Activated gamma-delta T cell (primary cell): ENCODE results near the gene SLC24A4.

Source experiments
- DNase-seq: peaks from one replicate; lab custom pipeline; 2025; lab: John Stamatoyannopoulos, UW

SLC24A4 gene

DNA sequence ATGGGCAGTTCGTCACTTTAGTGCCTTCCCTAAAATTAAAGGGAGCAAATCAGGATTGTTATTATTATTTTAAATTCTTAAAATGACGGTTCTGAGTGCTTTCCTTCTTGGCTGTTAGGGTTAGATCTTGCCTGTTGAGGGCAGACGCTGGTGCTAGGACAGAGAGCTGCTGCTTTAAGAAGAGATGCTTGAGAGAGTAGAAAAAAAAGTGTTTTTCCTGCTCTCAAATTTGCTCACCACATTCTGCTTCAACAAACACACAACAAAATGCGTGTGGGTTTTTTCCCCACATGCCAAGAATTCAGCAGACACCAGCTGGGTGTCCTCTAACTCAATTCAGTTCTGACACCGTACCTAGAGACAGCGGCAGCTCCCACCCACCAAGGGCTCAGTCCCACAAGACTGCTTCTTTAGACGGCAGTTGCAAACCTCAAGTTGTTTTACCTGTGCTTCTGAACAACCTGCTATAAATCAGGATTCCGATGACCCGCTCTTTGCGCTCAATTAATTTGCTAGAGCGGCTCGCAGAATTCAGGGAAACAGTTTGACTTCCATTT lies 114.8 kb downstream of the SLC24A4 start:
- no peak for DNase-seq

DNA sequence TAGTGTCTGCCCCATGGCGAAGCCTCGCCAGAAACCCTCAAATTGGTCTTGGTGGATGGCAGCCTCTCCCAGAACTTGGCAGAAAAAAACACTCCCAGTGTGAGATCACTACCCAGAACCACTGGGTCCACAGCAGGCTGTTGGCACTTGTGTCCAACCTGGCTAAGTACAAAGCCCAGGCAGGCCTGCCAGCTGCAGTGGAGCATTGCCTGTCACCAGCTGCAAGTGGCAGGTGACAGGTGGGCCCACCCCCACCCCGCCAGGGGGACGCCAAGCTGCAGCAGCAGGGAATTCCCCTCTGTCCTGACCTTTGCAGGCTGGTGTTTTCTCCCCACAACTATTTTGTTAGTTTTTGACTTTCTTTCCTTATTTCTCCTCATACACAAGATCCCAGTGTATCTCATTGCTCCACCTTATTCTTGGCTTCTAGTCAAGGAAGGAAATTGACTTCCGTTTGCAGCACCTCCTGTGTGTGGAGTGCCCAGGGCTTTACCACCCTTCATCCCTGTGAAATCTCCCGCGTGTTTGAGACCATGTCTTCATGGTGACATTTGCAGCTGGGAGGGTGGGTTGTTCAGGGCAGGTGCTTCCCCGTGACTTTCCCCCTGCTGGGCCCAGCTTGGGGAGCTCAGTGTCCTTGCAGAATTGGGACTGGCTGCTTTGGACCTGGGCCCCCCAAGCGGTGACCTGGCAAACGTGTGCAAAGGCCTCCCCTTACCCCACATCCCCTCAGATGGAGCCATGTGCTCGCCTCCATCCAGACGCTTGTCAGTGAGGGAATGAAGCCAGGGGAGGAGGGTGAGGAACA lies 116.8 kb downstream of the SLC24A4 start:
- no peak for DNase-seq

DNA sequence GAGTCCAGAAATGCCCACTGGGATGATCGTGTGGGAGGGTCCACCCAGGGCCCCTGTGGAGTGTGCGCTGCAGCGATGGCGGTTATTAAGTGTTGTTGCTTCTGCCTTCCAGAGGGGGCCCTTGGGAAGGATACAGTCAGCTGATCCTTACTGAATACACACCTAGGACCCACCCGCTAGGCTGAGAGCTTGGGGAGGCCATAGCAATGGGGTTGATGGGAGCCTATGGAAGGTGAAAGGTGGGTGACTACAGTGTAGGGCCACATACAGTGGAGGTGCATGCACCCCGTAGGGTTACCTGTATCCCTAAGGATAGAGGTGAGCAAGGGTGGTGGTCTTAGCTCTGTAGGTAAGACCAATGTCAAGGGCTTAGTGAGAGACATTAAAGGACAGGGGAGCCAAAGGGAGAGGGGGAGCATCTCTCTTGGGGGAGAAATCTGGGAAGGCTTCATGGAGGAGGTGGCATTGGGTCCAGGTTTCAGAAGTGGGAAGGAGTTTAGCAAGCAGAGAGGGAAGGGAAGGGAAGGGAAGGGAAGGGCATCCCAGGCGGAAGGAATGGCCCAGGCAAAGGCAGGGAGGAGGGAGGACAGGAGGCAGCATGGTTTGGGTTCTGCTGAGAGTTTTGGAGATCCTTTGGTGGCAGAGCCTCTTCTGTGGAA lies 117.5 kb downstream of the SLC24A4 start:
- no peak for DNase-seq

DNA sequence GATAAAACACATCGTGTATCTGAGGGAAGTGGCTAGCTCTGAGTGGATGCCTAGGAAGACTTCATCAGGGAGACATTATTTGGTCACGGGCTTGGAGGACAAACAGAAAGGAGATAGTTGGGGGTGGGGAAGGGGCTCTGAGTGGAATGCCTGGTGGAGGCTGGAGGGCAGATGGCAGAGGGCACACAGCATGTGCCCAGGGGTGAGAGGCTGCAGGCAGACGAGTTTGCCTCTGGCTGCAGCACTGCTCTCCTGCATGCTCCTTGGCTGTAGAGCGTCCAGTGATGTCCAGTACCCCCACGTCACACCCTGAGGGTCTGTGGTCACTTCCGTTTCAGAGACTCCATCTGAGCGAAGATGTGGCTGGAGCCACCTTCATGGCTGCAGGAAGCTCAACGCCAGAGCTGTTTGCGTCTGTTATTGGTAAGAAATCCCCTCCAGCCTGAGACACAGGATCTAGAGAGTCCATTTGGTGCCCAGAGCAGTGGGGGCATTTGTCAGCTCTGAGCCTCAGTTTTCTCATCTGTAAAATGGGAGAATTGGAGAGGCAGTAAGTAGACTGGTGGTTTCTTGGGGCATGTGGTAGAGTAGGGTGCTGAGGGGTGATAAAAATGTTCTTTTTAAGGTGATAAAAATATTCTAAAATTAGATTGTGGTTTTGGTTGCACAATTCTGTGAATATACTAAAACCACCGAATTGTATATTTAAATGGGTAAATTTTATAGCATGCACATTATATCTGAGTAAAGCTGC lies 119.0 kb downstream of the SLC24A4 start:
- DNase-seq, result no peak

DNA sequence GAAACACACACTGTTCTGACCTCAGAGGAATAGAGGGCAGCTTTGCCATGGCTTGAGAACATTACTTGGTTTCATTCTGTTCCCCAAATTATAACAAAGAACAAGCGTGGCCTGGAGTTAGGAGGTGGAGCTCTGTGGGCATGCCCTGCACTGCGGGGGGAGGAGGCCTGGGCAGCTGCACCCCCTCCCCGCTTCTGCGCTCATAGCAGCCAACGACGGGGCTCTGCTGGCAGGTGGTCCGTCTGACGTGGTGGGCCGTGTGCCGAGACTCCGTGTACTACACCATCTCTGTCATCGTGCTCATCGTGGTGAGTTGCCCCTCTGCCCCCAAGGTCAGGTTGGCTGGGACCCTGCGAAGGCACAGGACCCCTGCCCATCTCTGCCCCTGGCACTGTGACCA lies 120.2 kb downstream of the SLC24A4 start:
- DNase-seq, result no peak

DNA sequence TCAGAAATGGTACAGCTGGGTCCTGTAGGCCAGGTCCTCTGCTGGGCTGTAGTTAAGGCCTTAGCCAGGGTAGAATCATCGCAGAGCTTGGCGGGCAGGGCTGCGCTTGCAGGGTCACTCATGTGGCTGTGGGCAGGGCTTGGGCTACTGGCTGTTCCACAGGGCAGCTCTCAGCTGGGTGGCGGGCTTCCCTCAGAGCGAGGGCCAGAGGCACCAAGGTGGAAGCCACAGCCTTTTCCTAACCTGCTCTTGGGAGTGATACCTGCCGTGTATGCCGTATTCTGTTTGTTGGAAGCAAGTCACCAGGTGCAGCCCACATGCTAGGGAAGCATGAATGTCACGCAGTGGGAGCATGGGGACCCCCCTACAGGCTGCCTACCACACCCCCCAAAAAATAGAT lies 120.8 kb downstream of the SLC24A4 start:
- DNase-seq, result no peak

DNA sequence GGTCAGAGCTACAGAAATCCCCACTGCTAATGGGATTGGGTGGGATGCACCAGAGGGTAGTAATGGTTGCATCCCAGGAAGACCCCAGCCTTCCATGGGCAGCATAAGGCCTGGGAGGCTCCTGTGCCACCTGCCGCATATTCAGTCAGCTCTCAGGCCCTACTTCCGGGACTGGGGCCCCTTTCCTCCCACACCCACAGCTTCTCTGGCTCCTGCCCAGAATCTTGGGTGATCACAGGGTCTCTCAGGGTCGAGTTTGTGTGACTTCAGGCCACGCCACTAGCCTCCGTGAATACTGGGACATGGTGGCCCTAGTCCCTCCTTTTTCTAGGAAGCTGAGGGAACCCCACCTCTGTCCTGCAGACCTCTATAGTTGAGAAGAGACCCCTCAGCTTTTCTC lies 123.8 kb downstream of the SLC24A4 start:
- DNase-seq, result no peak

DNA sequence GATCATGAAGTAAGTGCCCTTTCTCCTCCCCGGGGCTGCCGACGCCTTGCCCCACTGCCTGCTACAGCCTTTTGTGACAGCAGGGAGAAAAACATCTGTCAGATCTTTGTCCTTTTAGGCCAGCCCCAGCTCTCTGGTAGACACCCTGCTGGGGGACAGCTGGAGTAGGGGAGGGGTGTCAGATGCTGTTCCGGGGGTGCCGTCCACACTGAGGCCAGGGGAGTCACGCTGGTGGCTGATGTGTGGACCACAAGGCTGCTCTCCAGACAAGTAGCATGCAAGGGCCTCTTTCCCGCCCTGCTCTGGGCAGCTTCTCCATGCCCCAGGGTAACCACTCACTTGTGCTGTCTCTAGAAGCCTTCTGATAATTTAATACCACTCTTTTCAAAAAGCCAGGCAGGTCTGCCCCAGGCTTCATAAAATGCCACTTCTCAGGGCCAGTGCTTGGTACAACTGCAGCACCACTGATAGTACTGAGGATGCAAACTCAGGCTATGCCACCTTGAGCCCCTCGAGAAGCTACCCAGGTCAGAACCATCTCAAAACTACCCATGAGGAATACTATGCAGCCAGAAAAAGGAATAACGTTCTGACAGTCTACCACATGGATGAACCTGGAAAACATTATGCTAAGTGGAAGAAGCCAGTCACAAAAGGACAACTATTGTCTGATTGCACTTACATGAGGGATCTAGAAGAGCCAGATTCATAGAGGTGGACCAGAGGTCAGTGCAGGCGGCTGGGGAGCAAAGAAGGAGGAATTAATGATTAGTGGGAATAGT lies 124.6 kb downstream of the SLC24A4 start:
- DNase-seq, result no peak

DNA sequence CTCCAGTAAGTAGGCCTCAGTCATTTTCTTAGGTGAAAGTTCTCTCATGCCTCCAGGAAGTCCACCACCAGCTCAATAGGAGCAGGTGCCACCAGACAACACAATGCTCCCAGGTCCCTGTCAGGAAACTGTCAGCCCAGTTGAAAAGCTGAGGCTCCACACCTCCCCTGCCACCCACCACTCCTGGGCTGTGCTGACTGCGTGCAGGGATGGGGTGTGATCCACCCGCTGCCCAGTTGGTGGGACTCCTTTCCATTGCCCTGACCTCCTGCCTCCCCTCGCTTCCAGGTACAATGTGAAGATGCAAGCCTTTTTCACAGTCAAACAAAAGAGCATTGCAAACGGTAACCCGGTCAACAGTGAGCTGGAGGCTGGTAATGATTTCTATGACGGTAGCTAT lies 125.8 kb downstream of the SLC24A4 start:
- no peak for DNase-seq

DNA sequence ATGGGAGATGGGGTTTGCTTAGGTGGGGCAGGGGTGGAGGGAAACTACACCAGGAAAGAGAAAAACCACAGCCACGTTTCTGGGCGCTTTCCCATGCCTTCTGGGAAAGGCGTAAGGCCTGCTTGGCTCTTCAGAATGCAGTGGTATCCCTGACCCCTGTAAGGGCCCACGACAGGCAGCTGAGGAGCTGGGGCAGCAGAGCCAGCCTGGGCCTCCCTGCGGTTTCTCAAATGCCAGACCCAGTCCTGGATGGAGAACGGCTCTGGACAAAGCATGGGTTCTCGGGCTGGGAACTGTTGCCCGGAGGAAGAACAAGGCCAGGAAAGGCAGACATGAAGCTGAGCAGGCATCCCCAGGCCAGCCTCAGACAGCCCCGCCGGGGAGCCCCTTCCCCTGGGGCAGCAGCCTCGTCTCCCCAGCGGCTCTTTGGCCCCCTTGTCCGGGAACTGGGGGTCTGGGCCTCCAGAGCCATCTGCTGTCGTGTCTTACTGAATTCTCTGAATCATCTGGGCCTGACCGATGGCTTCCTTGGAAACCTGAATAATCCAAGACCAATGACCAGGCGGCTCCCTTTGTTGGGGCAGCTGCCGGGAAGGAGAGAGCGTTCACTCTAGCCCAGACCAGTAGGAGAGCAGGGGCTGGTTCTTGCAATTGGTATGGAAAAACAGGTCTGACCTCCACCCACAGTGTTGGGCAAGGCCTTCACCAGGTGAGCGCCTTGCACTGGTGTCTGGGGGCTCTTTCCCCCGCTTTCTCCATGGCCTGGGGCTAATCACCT lies 126.6 kb downstream of the SLC24A4 start:
- DNase-seq, result no peak

DNA sequence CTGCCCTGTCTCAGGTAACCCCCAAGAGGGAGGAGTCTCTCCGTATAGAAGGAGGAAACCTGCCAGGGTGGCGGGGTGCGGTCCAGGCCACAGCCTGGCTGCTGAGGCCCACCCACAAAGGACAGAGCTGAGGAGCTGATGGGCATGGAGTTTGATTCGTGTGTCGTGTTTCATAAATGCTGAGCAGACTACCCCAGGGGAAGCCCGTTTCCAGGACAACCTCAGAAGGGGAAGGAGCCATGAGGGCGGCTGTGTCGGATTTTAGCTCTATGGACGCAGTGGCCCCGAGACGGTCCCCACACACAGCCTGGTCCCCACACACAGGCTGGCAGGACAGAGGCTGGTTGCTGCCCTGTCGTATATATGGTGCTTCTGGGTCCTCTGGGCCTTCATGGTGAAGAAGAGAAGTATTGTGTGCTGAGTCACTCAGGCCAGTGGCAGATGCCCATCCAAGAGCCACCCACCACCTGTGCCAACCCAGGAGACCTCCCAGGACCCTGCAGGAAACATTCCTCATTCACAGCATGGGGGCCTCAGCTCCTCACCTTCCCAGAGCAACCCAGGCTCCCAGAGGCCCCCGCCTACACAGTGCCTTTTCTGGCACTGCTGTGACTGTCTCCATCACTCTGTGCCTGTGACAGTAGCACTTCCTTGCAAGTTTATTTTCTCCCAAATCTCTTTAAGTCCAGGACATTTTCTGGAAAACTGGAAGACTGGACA lies 127.5 kb downstream of the SLC24A4 start:
- no peak for DNase-seq

DNA sequence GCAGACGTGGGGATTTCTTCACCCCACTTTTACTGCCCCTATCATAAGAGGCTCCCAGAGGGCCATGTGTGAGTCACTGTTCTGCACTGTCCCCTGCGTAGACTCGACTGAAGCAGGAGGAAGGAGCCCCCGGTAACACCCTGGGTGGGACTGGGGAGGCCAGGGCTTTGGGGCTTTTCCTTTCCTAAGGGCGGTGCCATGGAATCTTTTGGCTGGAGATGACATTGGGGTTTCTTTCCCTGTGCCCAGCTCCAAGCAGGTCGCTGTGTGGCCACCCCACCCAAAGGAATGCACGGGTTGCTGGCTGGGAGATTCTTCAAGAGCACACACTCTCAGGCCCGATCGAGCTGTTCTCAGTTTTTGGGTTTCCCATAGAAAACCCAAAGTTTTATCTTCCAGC lies 128.3 kb downstream of the SLC24A4 start:
- no peak for DNase-seq

DNA sequence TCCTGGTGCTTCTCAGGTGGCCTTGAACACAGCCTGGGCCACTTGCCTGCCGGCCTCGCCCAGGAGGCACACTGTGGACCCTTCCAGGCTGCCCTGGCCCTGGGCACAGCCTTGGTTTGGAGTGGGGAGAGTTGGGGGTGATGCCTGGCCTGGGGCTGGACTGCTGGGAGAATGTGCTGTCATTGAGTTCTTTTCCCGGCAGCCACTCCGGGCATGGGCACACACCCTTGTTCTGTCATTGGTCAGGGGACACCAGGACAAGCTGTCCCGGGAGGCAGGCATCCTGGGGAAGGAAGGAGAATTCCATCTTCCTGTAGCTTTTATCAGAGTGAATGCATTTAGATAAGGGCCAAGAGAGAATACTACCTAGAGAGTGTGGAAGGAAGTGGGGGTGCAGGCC lies 128.8 kb downstream of the SLC24A4 start:
- no peak for DNase-seq

DNA sequence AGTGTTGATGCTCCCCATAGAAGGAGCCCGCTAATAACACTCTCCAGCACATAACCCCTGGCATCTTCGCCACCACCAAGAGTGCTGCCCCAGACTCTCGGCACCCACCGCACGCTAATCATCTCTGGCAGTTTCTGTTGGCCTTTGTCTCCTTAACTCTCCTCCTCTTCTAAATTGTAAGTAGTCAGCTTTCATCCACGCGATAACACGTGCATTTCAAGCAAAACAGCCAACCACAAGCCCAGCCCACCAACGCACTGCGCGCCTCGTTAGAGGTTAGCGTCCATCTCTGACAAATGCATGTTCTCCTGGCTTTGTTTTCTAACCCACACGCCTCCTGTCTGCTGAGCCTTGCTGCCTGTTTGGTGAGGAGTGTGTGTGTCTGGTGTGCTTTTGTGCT lies 129.5 kb downstream of the SLC24A4 start:
- no peak for DNase-seq

DNA sequence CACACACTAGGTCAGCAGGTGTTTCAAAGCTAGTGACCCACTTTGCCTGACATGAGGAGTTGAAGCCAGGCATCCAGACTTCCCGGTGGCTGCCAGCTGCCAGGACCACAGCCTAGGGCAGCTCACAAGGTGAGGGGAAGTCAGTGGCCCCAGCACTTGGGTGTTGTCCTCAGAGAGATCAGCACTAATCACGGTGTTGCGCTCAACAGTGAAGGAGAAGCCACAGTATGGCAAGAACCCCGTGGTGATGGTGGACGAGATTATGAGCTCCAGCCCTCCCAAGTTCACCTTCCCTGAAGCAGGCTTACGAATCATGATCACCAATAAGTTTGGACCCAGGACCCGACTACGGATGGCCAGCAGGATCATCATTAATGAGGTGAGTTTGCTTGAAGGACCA lies 130.7 kb downstream of the SLC24A4 start:
- no peak for DNase-seq

DNA sequence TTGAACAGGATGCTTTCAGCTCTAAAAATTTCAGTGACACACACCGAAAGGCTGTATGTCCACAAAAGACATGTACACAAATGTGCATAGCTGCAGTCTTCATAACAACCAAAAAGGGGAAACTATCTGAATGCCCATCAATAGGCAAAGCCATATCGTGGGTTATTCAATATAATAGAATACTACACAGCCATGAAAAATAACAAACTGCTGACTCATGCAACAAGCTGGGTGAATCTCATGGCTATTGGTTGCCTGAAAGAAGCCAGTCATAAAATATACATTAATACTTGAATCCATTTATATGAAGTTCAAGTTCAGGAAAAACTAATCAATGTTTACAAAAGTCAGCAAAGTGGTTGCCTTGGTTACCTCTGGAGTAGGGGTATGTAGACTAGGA lies 132.3 kb downstream of the SLC24A4 start:
- no peak for DNase-seq

DNA sequence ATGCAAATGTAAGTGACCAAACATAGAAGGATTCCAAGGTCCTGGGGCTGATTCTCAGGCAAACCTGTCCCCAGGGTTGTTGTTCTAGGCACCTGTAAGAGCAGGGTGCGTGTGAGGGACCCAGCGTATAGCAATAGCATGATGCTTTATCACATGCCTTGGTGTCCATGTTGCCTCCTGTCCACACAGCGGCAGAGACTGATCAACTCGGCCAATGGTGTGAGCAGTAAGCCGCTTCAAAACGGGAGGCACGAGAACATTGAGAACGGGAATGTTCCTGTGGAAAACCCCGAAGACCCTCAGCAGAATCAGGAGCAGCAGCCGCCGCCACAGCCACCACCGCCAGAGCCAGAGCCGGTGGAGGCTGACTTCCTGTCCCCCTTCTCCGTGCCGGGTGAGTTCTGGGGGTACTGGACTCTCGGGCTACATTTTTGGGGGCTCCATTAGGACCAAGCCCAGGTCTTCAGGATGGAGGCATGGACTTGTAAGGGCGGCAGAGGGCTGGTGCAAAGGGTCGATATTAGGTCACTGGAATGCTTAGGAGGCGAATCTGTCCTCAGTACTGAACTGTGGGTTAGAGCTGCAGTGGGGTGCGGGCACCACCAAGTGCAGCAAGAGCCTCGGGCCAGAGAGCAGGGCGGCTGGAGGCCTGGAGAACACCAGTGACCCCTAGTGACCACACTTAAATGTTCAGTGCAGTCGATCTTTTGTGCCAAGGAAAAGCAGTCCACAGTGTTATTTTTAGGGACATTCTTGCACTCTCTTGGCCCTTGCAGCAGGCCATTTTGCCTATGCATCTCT lies 133.4 kb downstream of the SLC24A4 start:
- DNase-seq, result no peak

DNA sequence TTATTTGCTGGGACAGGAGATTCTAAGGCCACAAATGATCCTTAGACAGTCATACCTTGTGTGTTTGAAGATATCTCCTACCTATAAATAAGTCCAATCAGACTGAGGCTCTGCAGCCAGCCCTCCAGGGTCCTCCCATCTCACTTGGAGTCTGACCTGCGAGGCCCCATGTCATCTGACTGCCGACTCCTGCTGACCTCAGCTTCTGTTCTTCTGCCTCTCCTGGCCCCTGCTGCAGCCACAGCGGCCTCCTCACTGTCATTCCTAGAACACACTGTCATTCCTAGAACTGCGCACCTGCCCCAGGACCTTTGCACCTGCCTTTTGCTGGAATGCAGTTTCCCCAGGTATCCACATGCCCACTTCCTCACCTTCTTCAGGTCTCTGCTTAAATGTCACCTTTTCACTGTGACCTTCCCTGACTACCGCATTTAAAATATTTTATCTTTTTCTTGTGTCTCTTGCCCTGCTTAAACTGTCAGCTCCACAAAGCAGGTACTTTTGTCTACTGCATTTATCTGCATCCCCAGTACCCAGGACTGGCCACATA lies 134.1 kb downstream of the SLC24A4 start:
- DNase-seq, result no peak
